Inflammatory macrophage (primary cell): Measurements from ENCODE around the gene PTCRA.
A peak's percentile ranks its signal among the peaks of the same experiment; 100 is the strongest.
"Not testable (repeated sequence)": the region's sequence is repeated elsewhere in the genome, so short reads cannot be mapped to it uniquely, and the experiment has no call there.

ENCODE experiments used
- DNase-seq, 2 donors: peaks; one replicate each; pipeline ENCODE4 v3.0.0-alpha.2; 2020 to 2022

PTCRA gene

GRCh38 chr6:42942444-42942843, 26.6 kb downstream of the PTCRA start:
- no peak for DNase-seq

GRCh38 chr6:42947950-42948349, 32.1 kb downstream of the PTCRA start:
- no peak for DNase-seq

- no peak for DNase-seq
Measured at GRCh38 chr6:42952389-42952788, 36.5 kb downstream of the PTCRA start.

GRCh38 chr6:42954405-42954804, 38.6 kb downstream of the PTCRA start:
- DNase-seq = not testable (repeated sequence)

GRCh38 chr6:42958125-42958524, 42.3 kb downstream of the PTCRA start:
- no peak for DNase-seq

GRCh38 chr6:42959917-42960242, 44.0 kb downstream of the PTCRA start:
- no peak for DNase-seq

- DNase-seq = no peak
Measured at GRCh38 chr6:42960243-42961019, 44.6 kb downstream of the PTCRA start, which contains the start of gene GNMT. Gene GNMT (plus strand): TSS chr6:42960754. CDS start chr6:42960768, 14 bp downstream.

GRCh38 chr6:42961020-42961470, 45.2 kb downstream of the PTCRA start:
- DNase-seq = no peak

GRCh38 chr6:42962096-42962495, 46.2 kb downstream of the PTCRA start:
- no peak for DNase-seq

GRCh38 chr6:42962502-42963178, 46.8 kb downstream of the PTCRA start:
- DNase-seq = no peak

- DNase-seq = no peak
Measured at GRCh38 chr6:42963179-42963854, 47.5 kb downstream of the PTCRA start.

GRCh38 chr6:42963855-42964605, 48.2 kb downstream of the PTCRA start:
- peak; percentile 36 to 56 for DNase-seq

GRCh38 chr6:42966571-42966970, 50.7 kb downstream of the PTCRA start:
- DNase-seq = peak; percentile 67 to 70

- DNase-seq = no peak
Measured at GRCh38 chr6:42967228-42967627, 51.4 kb downstream of the PTCRA start.

- no peak for DNase-seq
Measured at GRCh38 chr6:42968126-42968701, 52.4 kb downstream of the PTCRA start.

- no peak for DNase-seq
Measured at GRCh38 chr6:42968783-42969182, 52.9 kb downstream of the PTCRA start.

GRCh38 chr6:42969431-42969830, 53.6 kb downstream of the PTCRA start:
- DNase-seq = no peak

- DNase-seq = peak in 1 of 2 donors; percentile 18
Measured at GRCh38 chr6:42969934-42970333, 54.1 kb downstream of the PTCRA start.

GRCh38 chr6:42970871-42971612, 55.2 kb downstream of the PTCRA start:
- no peak for DNase-seq

- no peak for DNase-seq
Measured at GRCh38 chr6:42971746-42972327, 56.0 kb downstream of the PTCRA start.

- DNase-seq = peak; percentile 70 to 90
Measured at GRCh38 chr6:42973926-42974325, 58.1 kb downstream of the PTCRA start.
